HEK293 (cell line): ENCODE results near the gene PPP6R3.

Experiments
- CTCF ChIA-PET: fragments of 350-600 bp; formaldehyde crosslinking; extraction: SDS; loops from one replicate; lab custom pipeline; 2021; ENCODE audit warnings: antibody characterized with exemption; lab: Yijun Ruan, JAX
- POLR2A ChIA-PET: fragments of 300-600 bp; formaldehyde crosslinking; extraction: SDS; loops from one replicate; lab custom pipeline; 2020; ENCODE audit warnings: antibody characterized with exemption, inconsistent platforms; lab: Yijun Ruan, JAX
- H3K27ac ChIP-seq: fragments of 200-500 bp; sonication (Bioruptor generic); 2 replicates; pipeline ENCODE4 v1.5.1; 2014; ENCODE audit warnings: low read depth, low read length, control low read depth, inconsistent platforms; ENCODE audit errors: extremely low read depth
- H3K36me3 ChIP-seq, 2 experiments: fragments of 200-500 bp in 1 of 2; sonication (Bioruptor generic) in 1 of 2; 1 replicate in 1 of 2; 2 replicates in 1 of 2; pipeline ENCODE4 v1.5.1; 2014 to 2017; ENCODE audit warnings: inconsistent platforms in 2 of 2, low read length in 2 of 2; ENCODE audit not compliant: control insufficient read depth in 2 of 2, insufficient read depth in 1 of 2
- H3K4me1 ChIP-seq: fragments of 200-500 bp; sonication (Bioruptor generic); 2 replicates; pipeline ENCODE4 v1.5.1; 2014; ENCODE audit warnings: mild to moderate bottlenecking, low read length, inconsistent platforms; ENCODE audit not compliant: control insufficient read depth, insufficient read depth
- H3K4me3 ChIP-seq: 2 replicates; pipeline ENCODE4 v1.5.1; 2011; ENCODE audit warnings: low read depth, mild to moderate bottlenecking, control low read depth, low read length, moderate library complexity
- H3K9me3 ChIP-seq: fragments of 200-500 bp; sonication (Bioruptor generic); 2 replicates; pipeline ENCODE4 v1.5.1; 2014; ENCODE audit warnings: low read depth, low read length, inconsistent platforms; ENCODE audit not compliant: control insufficient read depth, insufficient read depth
- GLIS1 ChIP-seq: fragments of 450-650 bp; formaldehyde crosslinking; IDR thresholded peaks from 2 replicates; pipeline ENCODE4 v1.5.1; 2016; ENCODE audit warnings: missing biosample characterization, missing genetic modification characterization
- IKZF3 ChIP-seq: fragments of 450-650 bp; IDR thresholded peaks from 2 replicates; pipeline ENCODE4 v1.5.0; 2018; ENCODE audit warnings: missing biosample characterization, mild to moderate bottlenecking, missing genetic modification characterization, moderate library complexity
- PRDM1 ChIP-seq: fragments of 450-650 bp; formaldehyde crosslinking; IDR thresholded peaks from 2 replicates; pipeline ENCODE4; 2016; ENCODE audit warnings: missing biosample characterization, missing genetic modification characterization
- REPIN1 ChIP-seq: fragments of 450-650 bp; formaldehyde crosslinking; IDR thresholded peaks from 2 replicates; pipeline ENCODE4 v1.5.1; 2017; ENCODE audit warnings: missing biosample characterization, missing genetic modification characterization, low read depth
- ZNF133 ChIP-seq: fragments of 450-650 bp; formaldehyde crosslinking; IDR thresholded peaks from 2 replicates; pipeline ENCODE4 v1.5.1; 2016; ENCODE audit warnings: missing biosample characterization, missing genetic modification characterization
- ZNF157 ChIP-seq: fragments of 450-650 bp; formaldehyde crosslinking; IDR thresholded peaks from 2 replicates; pipeline ENCODE4 v1.5.1; 2016; ENCODE audit warnings: missing biosample characterization, missing genetic modification characterization
- ZNF335 ChIP-seq: fragments of 450-650 bp; formaldehyde crosslinking; conservative IDR thresholded peaks from 2 replicates; pipeline ENCODE4 v1.5.1; 2016; ENCODE audit warnings: missing biosample characterization, missing genetic modification characterization
- ZNF610 ChIP-seq: fragments of 450-650 bp; formaldehyde crosslinking; IDR thresholded peaks from 2 replicates; pipeline ENCODE4 v1.5.1; 2016; ENCODE audit warnings: missing biosample characterization, missing genetic modification characterization, borderline replicate concordance
- ZNF701 ChIP-seq: fragments of 450-650 bp; formaldehyde crosslinking; IDR thresholded peaks from 2 replicates; pipeline ENCODE4 v1.5.1; 2016; ENCODE audit warnings: missing biosample characterization, missing genetic modification characterization
- ZNF747 ChIP-seq: fragments of 450-650 bp; formaldehyde crosslinking; IDR thresholded peaks from 2 replicates; pipeline ENCODE4 v1.5.1; 2016; ENCODE audit warnings: missing biosample characterization, missing genetic modification characterization
- ZNF843 ChIP-seq: fragments of 450-650 bp; formaldehyde crosslinking; IDR thresholded peaks from 2 replicates; pipeline ENCODE4 v1.5.1; 2016; ENCODE audit warnings: missing biosample characterization, missing genetic modification characterization
- TF ChIP-seq, protein P1 (sequence below): fragments of 450-650 bp; formaldehyde crosslinking; IDR thresholded peaks from 2 replicates; pipeline ENCODE4 v1.5.1; 2016; ENCODE audit warnings: missing biosample characterization, missing genetic modification characterization, low read depth
- TF ChIP-seq, protein P2 (sequence below): fragments of 450-650 bp; formaldehyde crosslinking; IDR thresholded peaks from 2 replicates; pipeline ENCODE4 v1.5.1; 2016; ENCODE audit warnings: missing biosample characterization, missing genetic modification characterization
- TF ChIP-seq, protein P3 (sequence below): fragments of 450-650 bp; formaldehyde crosslinking; IDR thresholded peaks from 2 replicates; pipeline ENCODE4 v1.5.1; 2016; ENCODE audit warnings: missing biosample characterization, missing genetic modification characterization
- TF ChIP-seq, protein P4 (sequence below): fragments of 450-650 bp; IDR thresholded peaks from 2 replicates; pipeline ENCODE4 v1.5.1; 2018; ENCODE audit warnings: missing biosample characterization, missing genetic modification characterization
- TF ChIP-seq, protein P5 (sequence below): fragments of 450-650 bp; formaldehyde crosslinking; IDR thresholded peaks from 2 replicates; pipeline ENCODE4 v1.5.1; 2017; ENCODE audit warnings: missing biosample characterization, missing genetic modification characterization

PPP6R3 gene

DNA sequence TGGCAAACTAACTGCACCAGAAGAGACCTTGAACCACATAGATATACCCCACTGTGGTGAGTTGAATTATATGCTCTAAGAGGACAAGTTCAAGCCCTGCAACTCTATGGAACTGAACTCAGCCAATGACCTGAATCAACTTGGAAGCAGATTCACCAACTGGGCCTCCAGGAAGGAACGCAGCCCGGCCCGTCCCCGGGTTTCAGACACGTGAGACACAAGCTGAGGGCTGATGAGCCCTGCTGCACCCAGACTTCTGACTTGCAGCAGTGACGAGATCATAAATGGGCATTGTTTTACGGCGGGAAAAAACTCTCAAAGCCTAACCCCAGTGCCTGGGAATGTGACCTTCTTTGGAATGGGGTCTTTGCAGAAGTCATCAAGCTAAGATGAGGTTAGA lies 195.3 kb downstream of the PPP6R3 start:
- CTCF ChIA-PET, result interaction anchor here (0.6 to 1.4 kb wide), 2 partner anchors 13 to 875 kb away, joined by 3 to 4 read pairs; no protein-coding TSS in a partner anchor
- POLR2A ChIA-PET, result no interaction called here
- Histone ChIP-seq H3K4me3 (no peak overlapping the region), H3K36me3 (no peaks in the 10 kb centered on the region), H3K27ac (no peak overlapping the region), H3K9me3 (no peaks in the 10 kb centered on the region), H3K4me1 (peaks cover 10% of the 10 kb centered on the region)
- TF ChIP-seq, protein P1, sequence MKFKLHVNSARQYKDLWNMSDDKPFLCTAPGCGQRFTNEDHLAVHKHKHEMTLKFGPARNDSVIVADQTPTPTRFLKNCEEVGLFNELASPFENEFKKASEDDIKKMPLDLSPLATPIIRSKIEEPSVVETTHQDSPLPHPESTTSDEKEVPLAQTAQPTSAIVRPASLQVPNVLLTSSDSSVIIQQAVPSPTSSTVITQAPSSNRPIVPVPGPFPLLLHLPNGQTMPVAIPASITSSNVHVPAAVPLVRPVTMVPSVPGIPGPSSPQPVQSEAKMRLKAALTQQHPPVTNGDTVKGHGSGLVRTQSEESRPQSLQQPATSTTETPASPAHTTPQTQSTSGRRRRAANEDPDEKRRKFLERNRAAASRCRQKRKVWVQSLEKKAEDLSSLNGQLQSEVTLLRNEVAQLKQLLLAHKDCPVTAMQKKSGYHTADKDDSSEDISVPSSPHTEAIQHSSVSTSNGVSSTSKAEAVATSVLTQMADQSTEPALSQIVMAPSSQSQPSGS, result no peak
- TF ChIP-seq PRDM1 (tag by site-specific recombination) (no peak), GLIS1 (tag by site-specific recombination) (no peak), ZNF747 (tag by site-specific recombination) (no peak), ZNF133 (tag by site-specific recombination) (no peak), ZNF701 (tag by site-specific recombination) (no peak), ZNF335 (tag by site-specific recombination) (no peak), ZNF843 (no peak), ZNF610 (no peak), IKZF3 (tag by site-specific recombination) (no peak), ZNF157 (tag by site-specific recombination) (no peak), REPIN1 (tag by site-specific recombination) (no peak)
- TF ChIP-seq, protein P2, sequence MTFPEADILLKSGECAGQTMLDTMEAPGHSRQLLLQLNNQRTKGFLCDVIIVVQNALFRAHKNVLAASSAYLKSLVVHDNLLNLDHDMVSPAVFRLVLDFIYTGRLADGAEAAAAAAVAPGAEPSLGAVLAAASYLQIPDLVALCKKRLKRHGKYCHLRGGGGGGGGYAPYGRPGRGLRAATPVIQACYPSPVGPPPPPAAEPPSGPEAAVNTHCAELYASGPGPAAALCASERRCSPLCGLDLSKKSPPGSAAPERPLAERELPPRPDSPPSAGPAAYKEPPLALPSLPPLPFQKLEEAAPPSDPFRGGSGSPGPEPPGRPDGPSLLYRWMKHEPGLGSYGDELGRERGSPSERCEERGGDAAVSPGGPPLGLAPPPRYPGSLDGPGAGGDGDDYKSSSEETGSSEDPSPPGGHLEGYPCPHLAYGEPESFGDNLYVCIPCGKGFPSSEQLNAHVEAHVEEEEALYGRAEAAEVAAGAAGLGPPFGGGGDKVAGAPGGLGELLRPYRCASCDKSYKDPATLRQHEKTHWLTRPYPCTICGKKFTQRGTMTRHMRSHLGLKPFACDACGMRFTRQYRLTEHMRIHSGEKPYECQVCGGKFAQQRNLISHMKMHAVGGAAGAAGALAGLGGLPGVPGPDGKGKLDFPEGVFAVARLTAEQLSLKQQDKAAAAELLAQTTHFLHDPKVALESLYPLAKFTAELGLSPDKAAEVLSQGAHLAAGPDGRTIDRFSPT (tag by site-specific recombination), result no peak
- TF ChIP-seq, protein P3, sequence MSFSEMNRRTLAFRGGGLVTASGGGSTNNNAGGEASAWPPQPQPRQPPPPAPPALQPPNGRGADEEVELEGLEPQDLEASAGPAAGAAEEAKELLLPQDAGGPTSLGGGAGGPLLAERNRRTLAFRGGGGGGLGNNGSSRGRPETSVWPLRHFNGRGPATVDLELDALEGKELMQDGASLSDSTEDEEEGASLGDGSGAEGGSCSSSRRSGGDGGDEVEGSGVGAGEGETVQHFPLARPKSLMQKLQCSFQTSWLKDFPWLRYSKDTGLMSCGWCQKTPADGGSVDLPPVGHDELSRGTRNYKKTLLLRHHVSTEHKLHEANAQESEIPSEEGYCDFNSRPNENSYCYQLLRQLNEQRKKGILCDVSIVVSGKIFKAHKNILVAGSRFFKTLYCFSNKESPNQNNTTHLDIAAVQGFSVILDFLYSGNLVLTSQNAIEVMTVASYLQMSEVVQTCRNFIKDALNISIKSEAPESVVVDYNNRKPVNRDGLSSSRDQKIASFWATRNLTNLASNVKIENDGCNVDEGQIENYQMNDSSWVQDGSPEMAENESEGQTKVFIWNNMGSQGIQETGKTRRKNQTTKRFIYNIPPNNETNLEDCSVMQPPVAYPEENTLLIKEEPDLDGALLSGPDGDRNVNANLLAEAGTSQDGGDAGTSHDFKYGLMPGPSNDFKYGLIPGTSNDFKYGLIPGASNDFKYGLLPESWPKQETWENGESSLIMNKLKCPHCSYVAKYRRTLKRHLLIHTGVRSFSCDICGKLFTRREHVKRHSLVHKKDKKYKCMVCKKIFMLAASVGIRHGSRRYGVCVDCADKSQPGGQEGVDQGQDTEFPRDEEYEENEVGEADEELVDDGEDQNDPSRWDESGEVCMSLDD, result no peak
- TF ChIP-seq, protein P4, sequence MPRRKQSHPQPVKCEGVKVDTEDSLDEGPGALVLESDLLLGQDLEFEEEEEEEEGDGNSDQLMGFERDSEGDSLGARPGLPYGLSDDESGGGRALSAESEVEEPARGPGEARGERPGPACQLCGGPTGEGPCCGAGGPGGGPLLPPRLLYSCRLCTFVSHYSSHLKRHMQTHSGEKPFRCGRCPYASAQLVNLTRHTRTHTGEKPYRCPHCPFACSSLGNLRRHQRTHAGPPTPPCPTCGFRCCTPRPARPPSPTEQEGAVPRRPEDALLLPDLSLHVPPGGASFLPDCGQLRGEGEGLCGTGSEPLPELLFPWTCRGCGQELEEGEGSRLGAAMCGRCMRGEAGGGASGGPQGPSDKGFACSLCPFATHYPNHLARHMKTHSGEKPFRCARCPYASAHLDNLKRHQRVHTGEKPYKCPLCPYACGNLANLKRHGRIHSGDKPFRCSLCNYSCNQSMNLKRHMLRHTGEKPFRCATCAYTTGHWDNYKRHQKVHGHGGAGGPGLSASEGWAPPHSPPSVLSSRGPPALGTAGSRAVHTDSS (tag by site-specific recombination), result no peak
- TF ChIP-seq, protein P5, sequence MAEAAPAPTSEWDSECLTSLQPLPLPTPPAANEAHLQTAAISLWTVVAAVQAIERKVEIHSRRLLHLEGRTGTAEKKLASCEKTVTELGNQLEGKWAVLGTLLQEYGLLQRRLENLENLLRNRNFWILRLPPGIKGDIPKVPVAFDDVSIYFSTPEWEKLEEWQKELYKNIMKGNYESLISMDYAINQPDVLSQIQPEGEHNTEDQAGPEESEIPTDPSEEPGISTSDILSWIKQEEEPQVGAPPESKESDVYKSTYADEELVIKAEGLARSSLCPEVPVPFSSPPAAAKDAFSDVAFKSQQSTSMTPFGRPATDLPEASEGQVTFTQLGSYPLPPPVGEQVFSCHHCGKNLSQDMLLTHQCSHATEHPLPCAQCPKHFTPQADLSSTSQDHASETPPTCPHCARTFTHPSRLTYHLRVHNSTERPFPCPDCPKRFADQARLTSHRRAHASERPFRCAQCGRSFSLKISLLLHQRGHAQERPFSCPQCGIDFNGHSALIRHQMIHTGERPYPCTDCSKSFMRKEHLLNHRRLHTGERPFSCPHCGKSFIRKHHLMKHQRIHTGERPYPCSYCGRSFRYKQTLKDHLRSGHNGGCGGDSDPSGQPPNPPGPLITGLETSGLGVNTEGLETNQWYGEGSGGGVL, result no peak
- TF ChIP-seq, all 188 proteins: peak for 0
